Keratinocyte (primary cell): ENCODE results near the gene HK1.

ENCODE experiments used
- CTCF ChIP-seq, 3 experiments: IDR thresholded peaks in 1 of 3; conservative IDR thresholded peaks in 1 of 3; optimal IDR thresholded peaks in 1 of 3; 2 replicates in 2 of 3; 3 replicates in 1 of 3; pipeline versions ENCODE3 to v1.5.1; 2011; ENCODE audit warnings: low read length in 3 of 3, mild to moderate bottlenecking in 3 of 3, moderate library complexity in 2 of 3, control low read depth in 1 of 3, inconsistent platforms in 1 of 3; ENCODE audit not compliant: insufficient read depth in 2 of 3; ENCODE audit errors: extremely low read depth in 1 of 3
- EZH2 ChIP-seq: IDR thresholded peaks from one replicate; pipeline ENCODE4 v1.6.1; 2012; ENCODE audit warnings: inconsistent platforms, mild to moderate bottlenecking, low read length, moderate library complexity

GRCh38 chr10:69358148-69358795 is 80.0 kb downstream of the HK1 start:
- no peak for TF ChIP-seq CTCF (optimal IDR thresholded peaks at IDR 0.05 in 1 of 3, IDR thresholded peaks at IDR 0.05 in 1 of 3, conservative IDR thresholded peaks at IDR 0.05 in 1 of 3; ENCODE audit: extremely low read depth in 1 of 3, insufficient read depth in 2 of 3, low read length in 3 of 3)
- no peak for TF ChIP-seq EZH2
